ENCODE data around the gene C20orf173.

GRCh38 chr20:35511814-35512420 lies 17.5 kb downstream of the C20orf173 start:
- peak; percentile 81 for TF ChIP-seq RAD21 (conservative IDR thresholded peaks at IDR 0.05)
- no peak for TF ChIP-seq REST (IDR thresholded peaks at IDR 0.05; ENCODE audit: borderline replicate concordance)
- TF ChIP-seq SMC3 (conservative IDR thresholded peaks at IDR 0.05; ENCODE audit: poor library complexity) = peak; percentile 72

Measured in neural cell (in vitro differentiated cells).